Renal cortex interstitium (tissue), 11 donors: ENCODE results near the gene KCNIP4. TPM values are rescaled to one million over a fixed set of nuclear protein-coding genes. Genes with fewer than 3 reads are reported as not detected.
"Not testable (repeated sequence)": the region's sequence is repeated elsewhere in the genome, so short reads cannot be mapped to it uniquely, and the experiment has no call there.

ENCODE experiments used
- DNase-seq, 11 donors: peaks; one replicate each; pipeline ENCODE4 v3.0.0-alpha.2; 2013; ENCODE audit warnings: low read depth in 9 of 11, low spot score in 4 of 11; ENCODE audit errors: extremely low read depth in 1 of 11
- polyA plus RNA-seq, 3 donors: library from polyadenylated mRNA; unstranded; fragments of 120-200 nt; gene quantifications; one replicate each; pipeline ENCODE4 v1.2.1, GENCODE V29; 2013; ENCODE audit not compliant: insufficient read length in 3 of 3

KCNIP4 gene
- polyA plus RNA-seq, 3 donors = 11.0 to 13.8 (median 12.3) TPM

GRCh38 chr4:21366840-21367239 is 581.7 kb downstream of the KCNIP4 start:
- no peak for DNase-seq

GRCh38 chr4:21366312-21366711 is 582.3 kb downstream of the KCNIP4 start:
- DNase-seq = no peak

GRCh38 chr4:21363701-21364100 is 584.9 kb downstream of the KCNIP4 start:
- DNase-seq = no peak

GRCh38 chr4:21352354-21352753 is 596.2 kb downstream of the KCNIP4 start:
- not testable (repeated sequence) for DNase-seq

GRCh38 chr4:21347142-21347541 is 601.4 kb downstream of the KCNIP4 start:
- DNase-seq = peak in 2 of 11 donors; percentile 1 to 2

GRCh38 chr4:21327976-21328700 is 620.4 kb downstream of the KCNIP4 start:
- no peak for DNase-seq

- DNase-seq = no peak
These were observed 628.5 kb downstream of the KCNIP4 start for GRCh38 chr4:21320034-21320433.

GRCh38 chr4:21307709-21308108 is 640.9 kb downstream of the KCNIP4 start:
- DNase-seq = no peak

- no peak for DNase-seq
These were observed 644.1 kb downstream of the KCNIP4 start for GRCh38 chr4:21304540-21304887.

GRCh38 chr4:21290562-21290961 is 658.0 kb downstream of the KCNIP4 start:
- DNase-seq = no peak

- no peak for DNase-seq
These were observed 672.5 kb downstream of the KCNIP4 start for GRCh38 chr4:21276046-21276445.

GRCh38 chr4:21271439-21272052 is 677.0 kb downstream of the KCNIP4 start:
- no peak for DNase-seq

- DNase-seq = no peak
These were observed 700.2 kb downstream of the KCNIP4 start for GRCh38 chr4:21248331-21248730.

GRCh38 chr4:21242163-21242562 is 706.4 kb downstream of the KCNIP4 start:
- DNase-seq = no peak

GRCh38 chr4:21226637-21227538 is 721.7 kb downstream of the KCNIP4 start:
- DNase-seq = no peak

GRCh38 chr4:21211846-21212245 is 736.7 kb downstream of the KCNIP4 start:
- no peak for DNase-seq

GRCh38 chr4:21209860-21210259 is 738.7 kb downstream of the KCNIP4 start:
- peak in 1 of 11 donors; percentile 16 for DNase-seq

GRCh38 chr4:21205821-21206531 is 742.6 kb downstream of the KCNIP4 start:
- DNase-seq = peak in 2 of 11 donors; percentile 5 to 20

GRCh38 chr4:21203416-21203815 is 745.2 kb downstream of the KCNIP4 start:
- no peak for DNase-seq
